Keratinocyte (primary cell): ENCODE data around the gene EYA3. TPM values are rescaled to one million over a fixed set of nuclear protein-coding genes. Genes with fewer than 3 reads are reported as not detected.

ENCODE experiments used
- DNase-seq: peaks from one replicate; pipeline ENCODE4 v3.0.0-alpha.2; 2011; ENCODE audit warnings: low read depth, missing footprints, low spot score
- FAIRE-seq: peaks from 2 replicates; lab custom pipeline; 2011; peaks lifted over from hg19 to GRCh38; lab: Jason Lieb, UNC
- H2AFZ ChIP-seq: 2 replicates; pipeline ENCODE4 v1.6.0; 2012; ENCODE audit warnings: low read length, control low read depth, inconsistent platforms; ENCODE audit not compliant: control insufficient read depth
- H3K27ac ChIP-seq: 2 replicates; pipeline ENCODE4 v1.5.1; 2011; ENCODE audit warnings: low read length; ENCODE audit not compliant: control insufficient read depth, insufficient read depth
- H3K27me3 ChIP-seq: 3 replicates; pipeline ENCODE4 v1.6.0; 2011; ENCODE audit warnings: low read length; ENCODE audit not compliant: control insufficient read depth, insufficient read depth; ENCODE audit errors: extremely low read depth
- H3K36me3 ChIP-seq, 2 experiments: 2 replicates in 1 of 2; 3 replicates in 1 of 2; pipeline ENCODE4 v1.5.1; 2011; ENCODE audit warnings: low read length in 2 of 2, mild to moderate bottlenecking in 1 of 2; ENCODE audit not compliant: control insufficient read depth in 2 of 2, insufficient read depth in 2 of 2; ENCODE audit errors: extremely low read depth in 1 of 2
- H3K4me1 ChIP-seq: 3 replicates; pipeline ENCODE4 v1.5.1; 2011; ENCODE audit warnings: low read length; ENCODE audit not compliant: control insufficient read depth, insufficient read depth; ENCODE audit errors: extremely low read depth
- H3K4me2 ChIP-seq: 3 replicates; pipeline ENCODE4 v1.6.0; 2011; ENCODE audit warnings: low read depth, low read length; ENCODE audit not compliant: control insufficient read depth, insufficient read depth; ENCODE audit errors: extremely low read depth
- H3K4me3 ChIP-seq, 3 experiments: fragments of 200-600 bp in 1 of 3; sonication (generic) in 1 of 3; 2 replicates in 2 of 3; 3 replicates in 1 of 3; pipeline ENCODE4 v1.5.1; 2011 to 2016; ENCODE audit warnings: low read length in 3 of 3, mild to moderate bottlenecking in 3 of 3, control low read depth in 2 of 3, inconsistent platforms in 1 of 3, low read depth in 1 of 3, mixed read lengths in 1 of 3, mixed run types in 1 of 3, moderate library complexity in 1 of 3; ENCODE audit not compliant: control insufficient read depth in 2 of 3, insufficient read depth in 2 of 3; ENCODE audit errors: extremely low read depth in 1 of 3
- H3K79me2 ChIP-seq: 2 replicates; pipeline ENCODE4 v1.6.0; 2012; ENCODE audit warnings: low read length; ENCODE audit not compliant: control insufficient read depth, insufficient read depth
- H3K9ac ChIP-seq: 3 replicates; pipeline ENCODE4 v1.6.0; 2011; ENCODE audit warnings: low read length; ENCODE audit not compliant: control insufficient read depth, insufficient read depth; ENCODE audit errors: extremely low read depth
- H3K9me1 ChIP-seq: 3 replicates; pipeline ENCODE4 v1.6.0; 2011; ENCODE audit warnings: low read length; ENCODE audit not compliant: control insufficient read depth, insufficient read depth; ENCODE audit errors: extremely low read depth
- H3K9me3 ChIP-seq: 2 replicates; pipeline ENCODE4 v1.5.1; 2012; ENCODE audit warnings: low read depth, low read length; ENCODE audit not compliant: control insufficient read depth
- H4K20me1 ChIP-seq: 3 replicates; pipeline ENCODE4 v1.6.0; 2011; ENCODE audit warnings: low read length; ENCODE audit not compliant: control insufficient read depth, insufficient read depth; ENCODE audit errors: extremely low read depth
- EZH2 ChIP-seq: IDR thresholded peaks from one replicate; pipeline ENCODE4 v1.6.1; 2012; ENCODE audit warnings: inconsistent platforms, mild to moderate bottlenecking, low read length, moderate library complexity
- dilution Hi-C: fragments of 300-500 bp; cut with MboI; formaldehyde crosslinking; loops from one replicate; pipeline ENCODE4 v1.7.0; 2020; ENCODE audit warnings: low sequenced_read_pairs; ENCODE audit not compliant: extremely low pct_ligation_motif_present
- polyA plus RNA-seq, 5 experiments: library from polyadenylated mRNA; depleted of rRNA in 3 of 5; stranded (reverse) in 3 of 5; stranded (forward) in 1 of 5; unstranded in 1 of 5; fragments of >200 nt; gene quantifications; 1 replicate in 1 of 5; 2 replicates in 3 of 5; 3 replicates in 1 of 5; pipeline versions ENCODE4 v1.2.1 to v1.2.3, GENCODE V29; 2011 to 2012; ENCODE audit warnings: missing spikeins in 2 of 5, low read depth in 1 of 5, low replicate concordance in 1 of 5
- TF ChIP-seq, protein P1 (sequence below), 3 experiments: IDR thresholded peaks in 1 of 3; conservative IDR thresholded peaks in 1 of 3; optimal IDR thresholded peaks in 1 of 3; 2 replicates in 2 of 3; 3 replicates in 1 of 3; pipeline versions ENCODE3 to v1.5.1; 2011; ENCODE audit warnings: low read length in 3 of 3, mild to moderate bottlenecking in 3 of 3, moderate library complexity in 2 of 3, control low read depth in 1 of 3, inconsistent platforms in 1 of 3; ENCODE audit not compliant: insufficient read depth in 2 of 3; ENCODE audit errors: extremely low read depth in 1 of 3

The EYA3 gene
- polyA plus RNA-seq, 1 donor (not counting 4 experiments of a cell fraction or from before 2014, with no cell fraction given) = 17.6 TPM

- dilution Hi-C loops = no loop called here
- Histone ChIP-seq H3K4me3 (no peak overlapping the region), H3K9me1 (no peaks in the 10 kb centered on the region), H3K4me2 (no peak overlapping the region), H2AFZ (no peak overlapping the region), H3K9ac (no peak overlapping the region), H3K79me2 (no peaks in the 10 kb centered on the region), H3K36me3 (no peaks in the 10 kb centered on the region), H3K27ac (no peak overlapping the region), H3K4me1 (peaks cover 7% of the 10 kb centered on the region), H3K9me3 (no peaks in the 10 kb centered on the region), H4K20me1 (no peaks in the 10 kb centered on the region), H3K27me3 (no peaks in the 10 kb centered on the region)
- no peak for FAIRE-seq
- no peak for DNase-seq
- TF ChIP-seq, protein P1, sequence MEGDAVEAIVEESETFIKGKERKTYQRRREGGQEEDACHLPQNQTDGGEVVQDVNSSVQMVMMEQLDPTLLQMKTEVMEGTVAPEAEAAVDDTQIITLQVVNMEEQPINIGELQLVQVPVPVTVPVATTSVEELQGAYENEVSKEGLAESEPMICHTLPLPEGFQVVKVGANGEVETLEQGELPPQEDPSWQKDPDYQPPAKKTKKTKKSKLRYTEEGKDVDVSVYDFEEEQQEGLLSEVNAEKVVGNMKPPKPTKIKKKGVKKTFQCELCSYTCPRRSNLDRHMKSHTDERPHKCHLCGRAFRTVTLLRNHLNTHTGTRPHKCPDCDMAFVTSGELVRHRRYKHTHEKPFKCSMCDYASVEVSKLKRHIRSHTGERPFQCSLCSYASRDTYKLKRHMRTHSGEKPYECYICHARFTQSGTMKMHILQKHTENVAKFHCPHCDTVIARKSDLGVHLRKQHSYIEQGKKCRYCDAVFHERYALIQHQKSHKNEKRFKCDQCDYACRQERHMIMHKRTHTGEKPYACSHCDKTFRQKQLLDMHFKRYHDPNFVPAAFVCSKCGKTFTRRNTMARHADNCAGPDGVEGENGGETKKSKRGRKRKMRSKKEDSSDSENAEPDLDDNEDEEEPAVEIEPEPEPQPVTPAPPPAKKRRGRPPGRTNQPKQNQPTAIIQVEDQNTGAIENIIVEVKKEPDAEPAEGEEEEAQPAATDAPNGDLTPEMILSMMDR (optimal IDR thresholded peaks at IDR 0.05 in 1 of 3, IDR thresholded peaks at IDR 0.05 in 1 of 3, conservative IDR thresholded peaks at IDR 0.05 in 1 of 3; ENCODE audit: extremely low read depth in 1 of 3, insufficient read depth in 2 of 3, low read length in 3 of 3) = no peak
Observed at GRCh38 chr1:28118640-28119307, 30.4 kb upstream of the EYA3 start.

- FAIRE-seq (no peak), DNase-seq (no peak)
- no peaks in the 10 kb centered on the region for H3K9me1 ChIP-seq
- H2AFZ ChIP-seq = no peak overlapping the region
- H3K4me2 ChIP-seq = no peak overlapping the region
- H3K9ac ChIP-seq = no peak overlapping the region
- no peaks in the 10 kb centered on the region for H3K36me3 ChIP-seq
- dilution Hi-C loops = no loop called here
- peaks cover 16% of the 10 kb centered on the region for H3K4me1 ChIP-seq
- no peaks in the 10 kb centered on the region for H3K9me3 ChIP-seq
- H3K27me3 ChIP-seq = no peaks in the 10 kb centered on the region
- H3K79me2 ChIP-seq = no peaks in the 10 kb centered on the region
- H3K27ac ChIP-seq = no peak overlapping the region
- H4K20me1 ChIP-seq = no peaks in the 10 kb centered on the region
- TF ChIP-seq, protein P1 (optimal IDR thresholded peaks at IDR 0.05 in 1 of 3, IDR thresholded peaks at IDR 0.05 in 1 of 3, conservative IDR thresholded peaks at IDR 0.05 in 1 of 3; ENCODE audit: extremely low read depth in 1 of 3, insufficient read depth in 2 of 3, low read length in 3 of 3) = no peak
- TF ChIP-seq EZH2 = no peak
- H3K4me3 ChIP-seq = no peak overlapping the region
Observed at GRCh38 chr1:28115267-28115666, 26.9 kb upstream of the EYA3 start.
